CD4-positive, alpha-beta T cell treated with Interleukin-12 subunit alpha and Interleukin-12 subunit beta, for 1 hour (primary cell): ENCODE results near the gene ANKRD39.
A peak's percentile ranks its signal among the peaks of the same experiment; 100 is the strongest.
"Not testable (repeated sequence)": the region's sequence is repeated elsewhere in the genome, so short reads cannot be mapped to it uniquely, and the experiment has no call there.

Experiments
- DNase-seq: peaks from one replicate; pipeline ENCODE4 v3.0.0-alpha.2; 2020

ANKRD39 gene, protein sequence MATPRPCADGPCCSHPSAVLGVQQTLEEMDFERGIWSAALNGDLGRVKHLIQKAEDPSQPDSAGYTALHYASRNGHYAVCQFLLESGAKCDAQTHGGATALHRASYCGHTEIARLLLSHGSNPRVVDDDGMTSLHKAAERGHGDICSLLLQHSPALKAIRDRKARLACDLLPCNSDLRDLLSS

DNA sequence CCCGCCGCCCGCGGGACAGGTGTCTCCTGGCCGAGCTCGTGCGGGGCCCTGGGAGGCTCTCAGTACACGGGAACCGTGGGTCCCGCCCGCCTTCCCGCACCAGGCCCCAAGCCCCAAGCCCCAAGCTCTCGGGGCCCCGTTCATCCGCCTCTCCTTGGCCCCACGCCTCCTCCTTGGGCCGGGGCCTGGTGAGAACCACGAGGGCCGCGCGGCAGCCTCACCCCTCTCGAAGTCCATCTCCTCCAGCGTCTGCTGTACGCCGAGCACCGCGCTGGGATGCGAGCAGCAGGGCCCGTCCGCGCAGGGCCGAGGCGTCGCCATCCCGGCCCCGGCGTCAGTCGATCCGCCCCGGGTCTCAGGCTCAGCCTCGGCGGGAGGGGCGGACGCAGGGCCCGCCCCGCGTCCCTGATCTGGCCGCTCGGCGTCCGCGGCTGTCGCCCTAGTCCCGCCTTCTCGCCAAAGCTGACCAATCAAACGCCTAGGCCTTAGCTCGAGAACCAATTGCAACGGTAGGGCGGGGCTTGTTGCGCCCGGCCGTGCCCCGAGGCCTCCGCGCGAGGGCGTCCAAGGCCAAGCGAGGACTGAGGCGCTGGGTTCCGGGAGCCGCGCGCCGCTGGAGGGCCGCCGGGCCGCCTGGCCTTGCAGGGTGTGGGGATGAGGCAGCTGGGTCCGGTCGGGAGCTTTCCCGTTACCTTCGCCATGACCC, at the start of gene ANKRD39:
TSS of gene ANKRD39 (minus strand) at position 350 of the 706 bp plus-strand sequence. CDS start at position 321, 29 bp downstream.
- peak; percentile 99 for DNase-seq

DNA sequence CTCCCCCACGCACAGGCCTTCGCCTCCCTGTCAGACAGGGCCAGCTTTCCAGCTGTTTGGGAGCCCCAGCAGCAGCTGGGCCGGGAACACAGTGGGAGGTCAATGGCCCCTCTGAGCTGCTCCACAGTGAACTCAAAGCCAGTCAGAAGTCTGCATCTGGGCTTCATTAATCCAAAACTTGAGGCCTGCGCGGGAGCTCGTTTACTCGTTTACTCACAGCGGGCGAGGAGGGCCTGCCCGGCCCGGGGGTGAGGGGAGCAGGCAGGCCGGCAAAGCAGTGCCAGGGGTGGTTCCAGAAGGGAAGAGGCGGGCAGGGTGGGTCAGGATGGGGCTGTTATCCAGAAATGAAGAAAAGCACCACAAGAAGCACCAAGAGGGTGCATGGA, 48.9 kb upstream of the ANKRD39 start:
- no peak for DNase-seq

DNA sequence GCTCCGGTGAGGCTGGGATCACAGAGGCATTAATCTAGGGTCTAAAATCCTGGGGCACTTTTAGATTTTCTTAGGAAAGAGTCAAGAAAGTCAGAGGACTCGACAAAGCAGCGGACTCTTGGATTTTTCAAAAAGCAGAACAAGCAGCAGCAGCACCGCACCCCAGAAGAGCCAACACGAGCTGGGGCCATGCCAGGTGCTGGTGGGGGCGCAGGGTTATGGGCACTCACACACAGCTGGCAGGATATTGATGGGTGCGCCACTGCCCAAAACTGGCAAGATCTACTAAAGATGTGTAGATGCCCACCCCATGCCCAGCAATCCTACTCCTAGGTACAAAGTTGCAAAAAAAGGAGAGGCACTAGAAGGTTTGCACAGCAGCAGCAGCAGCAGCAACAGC, 46.0 kb upstream of the ANKRD39 start:
- no peak for DNase-seq

DNA sequence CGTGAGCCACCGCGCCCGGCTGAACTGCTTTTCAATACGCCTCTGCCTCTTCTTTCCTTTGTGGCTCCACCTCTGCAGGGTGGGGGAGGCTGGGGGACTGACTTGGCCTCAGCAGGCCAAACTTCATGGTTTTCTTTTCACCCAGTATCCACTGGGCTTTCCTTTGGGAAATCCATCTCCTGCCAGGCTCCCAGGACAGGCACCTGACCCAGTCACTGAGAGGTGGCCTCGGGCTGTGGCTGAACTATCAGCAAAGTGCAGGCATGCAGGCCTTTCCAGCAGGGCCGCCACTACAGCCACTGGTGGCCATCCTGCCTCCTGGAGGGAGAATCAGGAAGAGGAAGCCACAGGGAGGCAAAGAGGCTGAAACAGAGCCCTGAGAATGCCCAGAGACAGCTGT, 45.5 kb upstream of the ANKRD39 start:
- no peak for DNase-seq

GRCh38 chr2:96900237-96900636, 42.4 kb upstream of the ANKRD39 start:
- no peak for DNase-seq

DNA sequence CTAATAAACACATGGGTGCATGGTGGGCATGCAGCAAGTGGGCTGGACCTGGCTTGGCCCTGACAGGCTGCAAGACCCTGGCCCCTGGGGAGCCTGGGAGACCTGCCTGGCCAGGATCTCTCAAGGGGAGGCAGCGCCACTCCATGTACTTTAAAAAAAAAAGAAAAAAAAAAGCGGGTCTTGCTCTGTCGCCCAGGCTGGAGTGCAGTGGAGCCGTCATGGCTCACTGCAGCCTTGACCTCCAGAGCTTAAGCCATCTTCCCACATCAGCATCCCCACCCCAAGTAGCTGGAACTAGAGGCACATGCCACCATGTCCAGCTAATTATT, 41.6 kb upstream of the ANKRD39 start:
- DNase-seq = no peak

DNA sequence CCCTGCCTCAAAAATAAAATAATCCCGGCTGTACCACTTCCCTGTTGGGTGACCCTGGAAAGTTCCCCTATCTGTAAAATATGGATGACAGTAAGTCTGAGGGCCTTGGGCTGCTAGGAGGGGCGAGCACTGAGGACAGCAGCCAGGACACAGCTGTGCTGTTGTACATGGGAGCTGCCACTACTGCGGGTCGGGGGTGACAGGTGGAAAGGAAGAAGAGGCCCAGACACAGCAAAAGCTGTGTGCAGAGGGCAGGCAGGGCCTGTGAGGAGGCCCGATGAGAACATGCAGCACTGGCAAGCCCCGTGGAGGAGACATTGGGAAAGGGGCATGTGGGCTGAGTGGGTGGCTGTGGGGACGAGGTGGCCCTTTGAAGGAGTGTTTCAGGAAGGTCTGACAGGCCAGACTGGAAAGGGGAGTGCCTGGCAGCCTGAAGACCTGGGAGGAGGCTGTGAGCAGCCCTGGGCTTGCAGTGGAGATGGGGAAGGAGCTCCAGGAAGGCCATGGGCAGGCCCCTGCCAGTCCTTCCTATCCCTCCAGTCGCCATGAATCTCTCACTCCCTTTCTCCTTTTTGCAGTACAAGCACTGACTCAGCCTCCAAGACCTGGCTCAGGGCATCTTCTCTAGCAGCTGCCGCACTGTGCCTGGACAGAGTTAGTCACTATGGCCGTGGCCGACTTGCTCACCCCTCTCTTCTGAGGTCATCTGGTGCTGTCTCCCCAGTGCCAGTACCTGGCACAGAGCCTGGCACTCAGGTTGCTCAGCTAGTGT, 41.0 kb upstream of the ANKRD39 start:
- no peak for DNase-seq

DNA sequence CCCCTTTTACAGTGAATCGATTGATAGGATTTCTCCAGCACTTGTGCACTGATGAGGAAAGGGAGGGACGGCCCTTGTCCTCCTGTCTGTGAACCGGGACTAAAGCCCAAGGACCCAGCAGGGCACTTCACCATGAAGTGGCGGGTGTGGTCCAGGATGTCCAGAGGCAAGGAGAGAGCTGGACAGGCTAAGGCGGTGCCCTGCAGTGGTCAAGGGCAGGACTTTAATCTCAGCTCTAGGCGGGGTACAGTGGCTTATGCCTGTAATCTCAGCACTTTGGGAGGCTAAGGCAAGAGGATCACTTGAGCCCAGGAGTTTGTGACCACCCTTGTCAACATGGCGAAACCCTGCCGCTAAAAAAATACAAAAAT, 40.3 kb upstream of the ANKRD39 start:
- DNase-seq = no peak

DNA sequence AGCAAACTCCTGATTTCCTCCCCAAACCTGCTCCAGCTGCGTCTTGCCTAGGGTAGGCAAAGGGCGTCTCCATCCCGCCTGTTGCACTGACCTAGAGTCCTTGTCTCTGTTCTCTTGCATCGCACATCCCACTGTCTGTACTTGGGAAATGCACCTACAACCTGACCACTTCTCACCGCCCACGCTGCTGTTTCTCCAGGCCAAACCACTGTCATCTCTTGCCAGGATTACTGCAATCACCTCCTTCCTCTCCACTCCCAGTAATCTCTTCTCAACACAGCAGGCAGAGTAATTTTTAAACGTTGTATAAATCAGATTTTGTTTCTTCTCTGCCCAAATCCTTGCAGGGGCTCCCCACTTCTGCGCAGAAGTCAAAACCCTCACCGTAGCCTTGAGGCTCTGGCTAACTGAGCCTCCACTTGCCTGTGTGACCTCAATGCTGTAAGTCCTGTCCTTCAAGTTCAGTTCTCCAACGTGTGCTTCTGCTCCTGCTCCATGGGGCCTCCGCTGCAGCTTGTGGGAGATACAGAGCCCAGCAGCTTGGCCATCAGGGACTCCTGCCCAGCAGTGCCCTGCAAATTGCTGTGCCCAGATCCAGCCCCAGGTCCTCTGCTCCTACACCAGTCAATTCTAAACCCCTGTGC, 39.8 kb upstream of the ANKRD39 start:
- DNase-seq = no peak

- DNase-seq = peak; percentile 15
Observed at GRCh38 chr2:96895746-96896651, 38.2 kb upstream of the ANKRD39 start.

GRCh38 chr2:96895032-96895745, 37.4 kb upstream of the ANKRD39 start:
- DNase-seq = no peak

GRCh38 chr2:96894151-96894531, 36.3 kb upstream of the ANKRD39 start:
- DNase-seq = no peak

DNA sequence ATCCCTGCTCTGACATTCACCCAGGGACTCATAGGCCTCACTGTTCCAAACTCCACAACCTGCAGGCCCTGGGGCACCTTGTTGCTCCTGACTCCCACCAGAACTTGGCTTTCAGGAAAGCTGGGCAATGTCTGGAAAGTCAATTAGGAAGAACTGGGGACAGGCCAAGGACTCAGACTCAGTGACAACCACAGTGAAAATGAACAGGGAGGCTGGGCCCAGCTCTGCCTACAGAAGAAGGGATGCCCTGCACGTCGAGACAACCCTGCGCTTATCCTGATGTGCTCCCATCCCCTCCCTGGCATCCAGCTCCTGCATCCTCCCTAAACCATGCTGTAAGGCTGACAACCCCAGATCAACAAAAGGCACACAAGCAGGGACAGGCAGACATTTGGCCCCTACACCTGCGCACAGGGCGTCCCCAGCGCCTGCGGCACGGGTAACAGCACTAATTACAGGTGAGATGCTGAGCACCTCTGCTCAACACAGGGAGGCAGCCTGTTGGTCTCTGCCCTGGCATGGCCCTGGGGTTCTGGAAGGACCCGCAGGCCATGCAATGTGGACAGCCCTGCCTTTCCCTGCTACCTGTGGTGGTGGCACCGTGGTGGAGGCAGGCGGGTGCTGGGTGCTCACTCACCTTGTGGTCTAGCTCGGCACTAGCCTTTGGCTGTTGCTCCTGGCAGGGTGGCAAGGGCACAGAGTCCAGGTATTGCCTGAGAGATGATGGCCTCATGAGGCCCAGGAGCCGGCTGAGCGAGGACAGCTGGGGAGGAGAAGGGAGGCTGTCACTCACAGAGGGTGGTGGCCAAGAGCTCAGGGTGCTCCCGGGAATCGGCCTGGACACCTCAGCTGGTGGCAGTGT, 35.7 kb upstream of the ANKRD39 start:
- no peak for DNase-seq

DNA sequence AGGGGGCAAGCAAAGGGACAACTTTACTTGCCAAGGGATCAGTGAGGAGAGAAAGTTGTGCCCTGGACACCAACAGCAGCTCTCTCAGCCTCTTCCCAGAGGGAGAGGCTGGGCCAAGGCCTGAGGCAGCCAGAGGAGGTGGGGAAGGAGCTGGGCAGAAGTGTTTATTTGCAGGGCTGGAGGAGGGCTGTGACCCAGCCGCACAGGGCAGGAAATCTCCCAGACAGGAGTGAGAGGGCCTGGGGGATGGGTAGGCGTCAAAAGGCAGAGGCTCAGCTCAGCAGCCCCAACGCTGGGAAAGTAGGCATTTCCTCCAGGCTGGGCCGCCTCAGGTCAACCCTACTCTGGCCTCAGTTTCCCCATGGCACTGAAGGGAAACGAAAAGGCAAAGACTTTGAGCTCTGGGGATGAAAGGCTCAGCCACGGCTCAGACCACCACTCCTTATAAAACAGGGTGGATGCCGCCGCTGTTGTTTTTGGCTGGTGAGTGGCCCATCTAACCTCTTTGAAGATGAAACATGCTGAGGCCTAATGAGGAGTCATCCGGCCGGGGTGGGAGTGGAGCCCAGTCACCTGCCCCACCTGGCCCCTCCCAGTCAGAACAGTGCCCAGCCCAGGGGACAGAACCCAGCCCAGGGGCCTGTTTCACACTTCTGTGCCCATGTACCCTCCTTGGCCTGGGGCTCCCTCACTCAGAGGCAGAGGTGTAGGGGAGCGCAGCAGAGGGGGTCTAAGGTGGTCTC, 33.9 kb upstream of the ANKRD39 start:
- no peak for DNase-seq

DNA sequence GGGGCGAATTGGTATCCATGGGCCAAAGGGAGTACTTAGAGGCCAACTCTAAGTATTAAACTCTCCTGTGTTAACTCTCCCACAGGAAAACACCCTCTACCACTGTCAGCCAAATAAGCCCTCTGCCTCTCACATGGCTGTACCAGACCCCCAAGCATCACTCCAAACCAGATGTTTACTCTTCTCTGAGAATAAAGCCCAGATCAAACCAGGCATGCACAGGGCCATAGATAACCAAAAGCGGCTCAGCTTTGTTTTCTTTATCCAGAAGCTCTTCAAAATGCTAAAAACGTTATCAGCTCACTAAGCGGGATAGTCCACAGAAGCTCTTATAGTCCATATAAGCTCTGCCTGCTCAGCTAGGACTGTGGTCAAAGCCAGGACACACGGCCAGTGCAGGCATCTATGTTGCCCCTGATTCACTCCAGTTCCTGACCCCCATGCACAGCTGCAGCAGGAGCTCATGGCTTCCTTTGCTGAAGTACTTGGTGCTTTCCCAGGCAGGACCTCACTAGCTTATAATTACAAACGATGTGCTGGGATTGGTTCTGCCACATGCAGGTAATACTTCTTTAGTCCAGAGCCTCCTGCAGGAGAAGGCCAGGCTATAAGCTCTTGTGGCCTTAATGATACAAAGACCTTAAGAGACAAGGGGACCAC, 33.0 kb upstream of the ANKRD39 start:
- no peak for DNase-seq

DNA sequence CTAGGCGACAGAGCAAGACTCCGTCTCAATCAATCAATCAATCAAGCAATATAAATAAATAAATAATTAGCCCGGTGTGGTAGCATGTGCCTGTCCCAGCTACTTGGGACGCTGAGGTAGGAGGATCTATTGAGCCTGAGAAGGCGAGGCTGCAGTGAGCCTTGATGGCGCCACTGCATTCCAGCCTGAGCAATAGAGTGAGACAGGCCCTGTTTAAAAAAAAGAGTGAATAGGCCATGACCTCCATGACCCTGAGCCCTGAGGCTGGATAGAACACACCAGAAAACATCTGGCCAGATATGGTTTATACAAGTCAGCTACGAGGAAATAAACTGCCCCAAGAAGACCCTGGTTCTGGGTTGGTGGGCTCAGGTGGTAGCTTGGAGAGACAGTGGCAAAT, 32.4 kb upstream of the ANKRD39 start:
- no peak for DNase-seq

GRCh38 chr2:96889502-96889901, 31.7 kb upstream of the ANKRD39 start:
- not testable (repeated sequence) for DNase-seq

GRCh38 chr2:96888072-96889011, 30.5 kb upstream of the ANKRD39 start:
- DNase-seq = no peak
